Measurements from ENCODE around the gene ATP9A. TPM values are rescaled to one million over a fixed set of nuclear protein-coding genes. Genes with fewer than 3 reads are reported as not detected.

The ATP9A gene
- total and polyA plus RNA-seq, 2 of the 8 experiments (the other 6 are each of a cell fraction or from before 2014, with no cell fraction given), result 5.0 to 6.4 TPM

GRCh38 chr20:51790256-51790655 is 22.1 kb upstream of the ATP9A start (continued):
- no peak for TF ChIP-seq SP2 (IDR thresholded peaks at IDR 0.05; ENCODE audit: low read length)

Data from H1 (cell line).